ENCODE results near the gene CBX3. TPM values are rescaled to one million over a fixed set of nuclear protein-coding genes. Genes with fewer than 3 reads are reported as not detected.

Gene CBX3
- total and polyA plus RNA-seq, 2 of the 13 experiments (the other 11 are each of a cell fraction or from before 2014, with no cell fraction given) = 53.9 to 249 TPM

- intact Hi-C loops (cut with micrococcal nuclease; ENCODE audit: unreplicated experiment) = no loop called here
- no peak for FAIRE-seq
- 51% methylated on average over 3 of the region's 3 CpGs for WGBS (ENCODE audit: low lambda C conversion rate)
Observed at GRCh38 chr7:26238032-26238431, 36.5 kb downstream of the CBX3 start.

More at GRCh38 chr7:26238032-26238431, 36.5 kb downstream of the CBX3 start:
- no peaks in the 10 kb centered on the region for H3K27me3 ChIP-seq (ENCODE audit: control insufficient read depth in 1 of 2, insufficient read depth in 2 of 2, low read length in 2 of 2)
- H3K9ac ChIP-seq (ENCODE audit: insufficient read depth, low read depth, low read length) = no peak overlapping the region
- no peak for ATAC-seq
- no peaks in the 10 kb centered on the region for H3K79me2 ChIP-seq (ENCODE audit: insufficient read depth, low read length)
- ChIA-PET POLR2A (no interaction called here), CTCF (ENCODE audit: low intra/inter-chr PET ratio, low total read pairs) (no interaction called here)
- no peaks in the 10 kb centered on the region for H4K20me1 ChIP-seq (ENCODE audit: insufficient read depth, low read length)
- H3K4me1 ChIP-seq (ENCODE audit: insufficient read depth, low read length) = no peaks in the 10 kb centered on the region
- no peak overlapping the region for H2AFZ ChIP-seq (ENCODE audit: low read length)
- no peak overlapping the region for H3K4me3 ChIP-seq (replicated peaks in 1 of 3; ENCODE audit: insufficient read depth in 1 of 3, low read depth in 2 of 3, low read length in 3 of 3)
- H3K27ac ChIP-seq (ENCODE audit: extremely low read length, insufficient read depth, low read length) = no peak overlapping the region
- BruUV-seq (replicated peaks) = no TSS peak
- H3K36me3 ChIP-seq (replicated peaks in 1 of 2; ENCODE audit: control insufficient read depth in 1 of 2, insufficient read depth in 2 of 2, low read length in 2 of 2) = no peaks in the 10 kb centered on the region
- no peak overlapping the region for H3K4me2 ChIP-seq (ENCODE audit: low read depth, low read length)
- no peak for TF ChIP-seq TARDBP (CRISPR knock-in tag; IDR thresholded peaks at IDR 0.05)
- no peak for TF ChIP-seq SRSF1 (optimal IDR thresholded peaks at IDR 0.05; ENCODE audit: low read depth, low read length)
- no peak for TF ChIP-seq MAFF (IDR thresholded peaks at IDR 0.05; ENCODE audit: low read depth, low read length)
- no peak for TF ChIP-seq ZNF234 (CRISPR knock-in tag; conservative IDR thresholded peaks at IDR 0.05)
- TF ChIP-seq SIN3A (IDR thresholded peaks at IDR 0.05; ENCODE audit: borderline replicate concordance, low read depth, low read length) = no peak
- no peak for TF ChIP-seq HOXA7 (CRISPR knock-in tag; IDR thresholded peaks at IDR 0.05)
- no peak for TF ChIP-seq TOPORS (CRISPR knock-in tag; IDR thresholded peaks at IDR 0.05)
- TF ChIP-seq ZNF775 (CRISPR knock-in tag; IDR thresholded peaks at IDR 0.05; ENCODE audit: borderline replicate concordance) = no peak
- no peak for TF ChIP-seq ZNF282 (IDR thresholded peaks at IDR 0.05; ENCODE audit: partially characterized antibody)
- no peak for TF ChIP-seq ZNF790 (CRISPR knock-in tag; IDR thresholded peaks at IDR 0.05; ENCODE audit: borderline replicate concordance)
- TF ChIP-seq ZNF776 (CRISPR knock-in tag; IDR thresholded peaks at IDR 0.05) = no peak
- no peak for TF ChIP-seq ZBTB33 (CRISPR knock-in tag; IDR thresholded peaks at IDR 0.05)
- no peak for TF ChIP-seq ZNF143 (CRISPR knock-in tag; IDR thresholded peaks at IDR 0.05)
- no peak for TF ChIP-seq PTBP1 (IDR thresholded peaks at IDR 0.05; ENCODE audit: low read depth, low read length, poor library complexity, severe bottlenecking)
- TF ChIP-seq ZNF205 (CRISPR knock-in tag; IDR thresholded peaks at IDR 0.05) = no peak
- no peak for TF ChIP-seq CCAR2 (optimal IDR thresholded peaks at IDR 0.05; ENCODE audit: low read depth, low read length)
- no peak for TF ChIP-seq GRHL1 (CRISPR knock-in tag; conservative IDR thresholded peaks at IDR 0.05)
- DNase-seq (ENCODE audit: low spot score) = no peak
- in situ Hi-C loops (cut with HindIII; ENCODE audit: extremely low pct_ligation_motif_present, low pct_unique_long_range_greater_than_20kb) = no loop called here
- H3K9me3 ChIP-seq (ENCODE audit: low read length) = no peaks in the 10 kb centered on the region

All from HepG2 (cell line).